ENCODE data around the gene SH2D7.

SH2D7 gene

GRCh38 chr15:78131295-78132061 is 39.1 kb downstream of the SH2D7 start, which contains the start of gene CIB2:
TSS of gene CIB2 (minus strand) at chr15:78131445. CDS start at chr15:78131215, 230 bp downstream.
- DNase-seq (ENCODE audit: extremely low spot score) = peak; percentile 94
- CTCF ChIA-PET = interaction anchor here (0.7 to 11.3 kb wide), 32 partner anchors 9 to 291 kb away, joined by 3 to 193 read pairs (median 5); partner anchors contain the start of gene IDH3A
- TF ChIP-seq CTCF (IDR thresholded peaks at IDR 0.05; ENCODE audit: control extremely low read depth, extremely low read depth, low read depth, missing control alignments) = peak; percentile 84
- POLR2A ChIA-PET = interaction anchor here (1.8 kb wide), 1 partner anchor 134 kb away, joined by 7 read pairs; the partner anchor contains the start of gene DNAJA4

DNA sequence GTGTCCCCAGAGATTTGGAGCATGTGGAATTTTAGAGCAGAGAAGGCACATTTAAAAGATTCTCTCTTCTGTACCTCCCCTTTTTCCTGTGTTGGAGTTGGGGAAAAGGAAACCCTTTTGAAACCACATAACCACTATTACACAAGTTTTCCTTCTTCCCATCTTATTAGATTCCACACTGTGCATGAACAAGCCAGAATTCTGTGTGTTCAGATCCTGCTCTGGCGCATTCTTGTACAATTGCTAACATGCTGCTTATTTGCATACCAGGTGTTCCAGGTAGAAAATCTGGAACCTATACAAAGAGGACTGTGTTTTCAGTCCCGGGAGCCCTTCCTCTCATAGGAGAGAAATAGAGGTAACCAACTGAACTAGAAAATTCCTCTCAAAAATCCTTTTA is 41.4 kb downstream of the SH2D7 start:
- DNase-seq (ENCODE audit: extremely low spot score) = no peak
- POLR2A ChIA-PET = no interaction called here
- no peak for TF ChIP-seq CTCF (IDR thresholded peaks at IDR 0.05; ENCODE audit: control extremely low read depth, extremely low read depth, low read depth, missing control alignments)
- CTCF ChIA-PET = interaction anchor here (0.9 to 1.9 kb wide), 3 partner anchors 61 to 107 kb away, joined by 3 to 19 read pairs (median 9); no protein-coding TSS in a partner anchor

- CTCF ChIA-PET = interaction anchor here (1.1 to 5.2 kb wide), 8 partner anchors 9 to 173 kb away, joined by 4 to 19 read pairs (median 4); partner anchors contain the start of gene CIB2
These were observed 47.2 kb downstream of the SH2D7 start for GRCh38 chr15:78139578-78139977.

DNA sequence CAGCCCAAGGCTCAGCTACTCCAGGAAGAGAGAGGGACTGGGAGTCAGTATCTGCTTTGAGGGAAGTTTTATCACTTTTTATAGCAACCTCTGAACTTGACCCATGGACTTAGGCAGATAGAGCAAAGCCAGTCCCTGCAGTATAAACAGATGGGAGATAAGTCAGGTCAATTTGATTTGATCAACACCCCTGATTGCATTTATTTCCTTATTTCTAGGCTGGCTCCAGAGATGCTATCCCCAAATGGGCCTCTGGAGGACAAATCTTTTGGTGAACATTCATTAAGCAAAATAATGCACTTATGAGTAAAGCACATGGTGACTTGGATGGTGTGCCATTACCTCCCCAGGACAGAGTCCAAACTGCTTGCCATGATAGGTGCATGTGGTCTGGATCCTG is 47.9 kb downstream of the SH2D7 start:
- no peak for DNase-seq (ENCODE audit: extremely low spot score)
- ChIA-PET CTCF (interaction anchor here (1.6 to 5.2 kb wide), 4 partner anchors 10 to 55 kb away, joined by 5 to 19 read pairs (median 14); partner anchors contain the start of gene CIB2), POLR2A (no interaction called here)
- no peak for TF ChIP-seq CTCF (IDR thresholded peaks at IDR 0.05; ENCODE audit: control extremely low read depth, extremely low read depth, low read depth, missing control alignments)

More at GRCh38 chr15:78139578-78139977, 47.2 kb downstream of the SH2D7 start:
- no peak for DNase-seq (ENCODE audit: extremely low spot score)
- no peak for TF ChIP-seq CTCF (IDR thresholded peaks at IDR 0.05; ENCODE audit: control extremely low read depth, extremely low read depth, low read depth, missing control alignments)
- POLR2A ChIA-PET = no interaction called here

DNA sequence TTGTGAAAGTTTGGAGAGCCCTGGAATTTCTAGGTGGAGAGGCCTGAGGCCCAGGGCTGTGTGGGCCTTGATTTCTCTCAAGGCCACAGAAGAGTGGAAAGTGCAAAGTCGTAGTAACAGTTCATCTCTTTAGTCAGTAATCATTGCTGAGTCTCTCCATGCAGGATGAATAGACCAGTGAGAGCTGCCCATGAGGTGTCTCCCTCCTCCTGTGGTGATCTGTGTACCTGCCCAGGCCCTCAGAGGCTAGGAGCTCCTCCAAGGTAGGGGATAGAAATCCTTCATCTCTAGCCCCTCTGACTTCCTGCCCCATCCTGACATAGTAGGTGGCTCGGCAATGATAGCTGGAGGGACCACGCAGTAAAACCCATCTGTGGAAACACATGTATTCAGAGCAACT is 50.0 kb downstream of the SH2D7 start:
- DNase-seq (ENCODE audit: extremely low spot score) = no peak
- POLR2A ChIA-PET = no interaction called here
- CTCF ChIA-PET = interaction anchor here (1.6 to 2.1 kb wide), 2 partner anchors 53 to 99 kb away, joined by 6 to 7 read pairs; no protein-coding TSS in a partner anchor
- no peak for TF ChIP-seq CTCF (IDR thresholded peaks at IDR 0.05; ENCODE audit: control extremely low read depth, extremely low read depth, low read depth, missing control alignments)

DNA sequence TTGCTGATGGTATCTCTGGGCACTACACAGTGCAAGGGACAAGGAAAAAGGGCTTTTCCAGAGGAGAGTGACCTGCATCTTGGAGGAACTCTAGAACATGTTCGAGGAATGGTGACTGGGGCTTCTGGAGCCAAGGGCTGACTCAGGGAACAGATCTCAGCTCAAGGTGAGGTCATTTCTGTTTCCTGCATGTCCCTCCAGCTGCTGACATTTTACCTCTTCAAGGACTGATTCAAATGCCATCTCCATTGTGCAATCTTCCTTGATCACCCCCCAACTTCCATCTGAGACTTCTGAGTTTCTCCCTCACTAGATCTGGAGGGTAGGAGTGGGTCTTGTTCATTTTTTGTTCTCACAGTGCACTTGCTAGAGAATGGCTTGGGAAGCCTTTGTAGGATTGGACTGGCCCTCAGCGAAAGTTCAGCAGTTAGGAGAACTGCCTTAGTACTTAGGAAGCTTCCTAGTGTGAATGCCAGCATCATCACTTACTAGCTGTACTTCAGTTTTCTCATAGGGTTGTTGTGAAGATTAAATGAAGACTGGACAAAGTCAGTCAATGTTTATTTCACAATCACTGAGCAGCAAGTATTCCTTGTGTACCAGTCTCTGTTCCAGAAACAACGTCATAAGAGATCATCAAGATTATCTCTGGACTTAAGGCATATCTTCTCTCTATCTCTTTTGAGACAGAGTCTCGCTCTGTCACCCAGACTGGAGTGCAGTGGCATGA is 54.2 kb downstream of the SH2D7 start:
- POLR2A ChIA-PET = no interaction called here
- no peak for DNase-seq (ENCODE audit: extremely low spot score)
- CTCF ChIA-PET = interaction anchor here (1.0 to 4.6 kb wide), 5 partner anchors 16 to 187 kb away, joined by 3 to 24 read pairs (median 9); partner anchors contain the start of gene CIB2
- TF ChIP-seq CTCF (IDR thresholded peaks at IDR 0.05; ENCODE audit: control extremely low read depth, extremely low read depth, low read depth, missing control alignments) = no peak

Measured in GM10248 (cell line).